ENCODE measurements around the gene AXIN2.

GRCh38 chr17:65567566-65567965 is 6.1 kb upstream of the AXIN2 start:
- TF ChIP-seq CTCF (IDR thresholded peaks at IDR 0.05 in 4 of 5, conservative IDR thresholded peaks at IDR 0.05 in 1 of 5) (no peak), POLR2A (IDR thresholded peaks at IDR 0.05) (no peak)
